NCI-H748 treated with DMSO at 0.1 percent for 48 hours (cell line): ENCODE data around the gene SYNPO.

Experiments used
- DNase-seq: peaks from one replicate; lab custom pipeline; 2025; lab: John Stamatoyannopoulos, UW

The SYNPO gene

DNA sequence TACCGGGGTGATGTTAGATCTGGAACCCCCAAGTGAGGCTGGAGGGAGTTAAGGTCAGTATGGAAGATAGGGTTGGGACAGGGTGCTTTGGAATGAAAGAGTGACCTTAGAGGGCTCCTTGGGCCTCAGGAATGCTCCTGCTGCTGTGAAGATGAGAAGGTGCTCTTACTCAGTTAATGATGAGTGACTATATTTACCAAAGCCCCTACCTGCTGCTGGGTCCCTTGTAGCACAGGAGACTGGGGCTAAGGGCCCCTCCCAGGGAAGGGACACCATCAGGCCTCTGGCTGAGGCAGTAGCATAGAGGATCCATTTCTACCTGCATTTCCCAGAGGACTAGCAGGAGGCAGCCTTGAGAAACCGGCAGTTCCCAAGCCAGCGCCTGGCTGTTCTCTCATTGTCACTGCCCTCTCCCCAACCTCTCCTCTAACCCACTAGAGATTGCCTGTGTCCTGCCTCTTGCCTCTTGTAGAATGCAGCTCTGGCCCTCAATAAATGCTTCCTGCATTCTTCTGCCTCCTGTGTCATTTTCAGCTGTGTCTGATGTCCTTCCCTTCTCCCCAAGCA is 18.3 kb downstream of the SYNPO start:
- no peak for DNase-seq

DNA sequence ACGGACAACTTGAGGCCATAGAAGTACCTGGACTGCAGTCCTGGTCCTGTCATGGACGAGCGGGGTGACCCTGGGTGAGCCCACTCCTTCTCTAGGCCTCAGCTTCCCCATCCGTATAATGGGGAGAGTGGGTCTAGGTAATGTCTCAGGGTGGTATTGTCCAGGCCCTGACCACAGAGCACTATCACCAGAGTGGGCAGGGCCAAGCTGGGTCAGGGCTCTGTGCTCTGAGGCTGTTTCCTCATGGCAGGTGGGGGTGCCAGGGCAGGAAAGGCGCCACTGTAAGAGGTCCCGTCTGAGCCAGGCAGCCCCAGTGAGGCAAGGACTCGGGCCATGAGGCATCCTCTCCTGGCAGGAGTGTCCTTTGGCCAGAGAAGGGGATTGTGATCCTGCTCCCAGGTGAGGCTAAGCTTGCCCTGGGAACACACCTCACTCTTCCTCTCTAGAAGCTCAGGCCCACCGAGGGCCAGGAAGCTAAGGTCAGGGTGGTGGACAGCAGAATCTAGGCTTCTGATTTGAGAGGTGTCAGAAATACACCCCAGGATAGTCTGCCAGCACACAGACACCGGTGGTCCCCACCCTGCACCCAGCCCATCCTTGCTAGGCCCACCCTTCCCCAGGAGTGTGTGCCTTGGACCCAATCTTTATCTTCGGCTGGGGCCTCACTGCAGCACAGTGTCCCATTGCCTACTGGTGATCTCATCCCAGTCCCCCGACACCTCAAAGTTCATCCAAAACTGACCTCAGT is 19.1 kb downstream of the SYNPO start:
- no peak for DNase-seq

DNA sequence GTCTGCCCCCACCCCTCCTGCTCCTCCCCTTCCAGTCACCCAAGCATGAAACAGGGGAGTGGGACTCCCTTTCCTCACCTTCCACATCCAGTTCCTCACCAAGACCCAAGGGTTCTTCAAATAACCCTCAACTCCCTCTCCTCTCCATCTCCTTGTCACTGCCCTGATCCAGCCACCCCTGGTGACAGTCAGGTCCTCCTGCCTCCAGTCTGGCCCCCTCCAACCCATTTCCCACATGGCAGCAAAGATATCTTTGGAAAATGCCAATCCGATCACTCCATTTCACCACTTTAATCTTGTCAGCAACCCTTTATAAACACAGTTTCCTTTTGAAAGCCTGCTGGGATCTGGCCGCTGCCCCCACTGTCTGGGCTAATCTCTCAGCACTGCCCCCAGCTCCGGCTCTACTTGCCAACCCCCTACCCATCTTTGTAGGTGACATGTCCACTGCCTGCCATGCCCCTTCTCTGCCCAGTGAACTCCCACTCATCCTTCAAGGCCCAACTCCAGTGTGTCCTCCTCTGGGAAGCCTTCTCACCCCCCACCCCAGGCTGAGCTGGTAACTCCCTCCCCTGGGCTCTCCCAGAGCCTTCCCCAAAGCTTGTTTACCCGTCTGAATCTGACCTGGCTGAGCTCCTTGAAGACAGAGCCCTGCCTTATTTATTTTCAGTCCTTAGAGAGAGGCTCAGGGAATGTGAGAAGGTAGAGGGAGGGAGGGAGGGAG is 19.8 kb downstream of the SYNPO start:
- no peak for DNase-seq

DNA sequence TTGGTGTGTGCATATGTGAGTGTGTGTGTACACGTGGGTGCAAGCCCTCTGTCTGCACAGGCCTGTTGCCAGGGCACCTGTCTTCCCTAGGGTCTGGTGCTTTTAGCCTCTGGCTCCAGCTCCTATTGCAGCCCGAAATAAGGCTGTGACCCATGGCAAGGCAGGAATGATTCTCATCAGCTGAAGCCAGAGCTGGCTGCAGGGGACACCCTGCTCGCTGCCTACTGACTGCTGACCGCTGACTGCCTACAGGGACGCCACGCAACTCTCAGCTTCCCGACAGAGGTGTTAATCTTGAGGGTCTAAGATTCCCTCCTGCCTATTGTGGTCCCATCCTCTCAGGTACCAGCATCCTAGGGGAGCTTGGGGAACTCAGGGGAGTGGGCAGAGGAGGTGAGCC is 20.6 kb downstream of the SYNPO start, which contains the start of gene MYOZ3:
MYOZ3 (plus strand) TSS at position 166 of the 400 bp plus-strand sequence. CDS start 1,691 bp downstream, outside the sequence.
- DNase-seq, result no peak

DNA sequence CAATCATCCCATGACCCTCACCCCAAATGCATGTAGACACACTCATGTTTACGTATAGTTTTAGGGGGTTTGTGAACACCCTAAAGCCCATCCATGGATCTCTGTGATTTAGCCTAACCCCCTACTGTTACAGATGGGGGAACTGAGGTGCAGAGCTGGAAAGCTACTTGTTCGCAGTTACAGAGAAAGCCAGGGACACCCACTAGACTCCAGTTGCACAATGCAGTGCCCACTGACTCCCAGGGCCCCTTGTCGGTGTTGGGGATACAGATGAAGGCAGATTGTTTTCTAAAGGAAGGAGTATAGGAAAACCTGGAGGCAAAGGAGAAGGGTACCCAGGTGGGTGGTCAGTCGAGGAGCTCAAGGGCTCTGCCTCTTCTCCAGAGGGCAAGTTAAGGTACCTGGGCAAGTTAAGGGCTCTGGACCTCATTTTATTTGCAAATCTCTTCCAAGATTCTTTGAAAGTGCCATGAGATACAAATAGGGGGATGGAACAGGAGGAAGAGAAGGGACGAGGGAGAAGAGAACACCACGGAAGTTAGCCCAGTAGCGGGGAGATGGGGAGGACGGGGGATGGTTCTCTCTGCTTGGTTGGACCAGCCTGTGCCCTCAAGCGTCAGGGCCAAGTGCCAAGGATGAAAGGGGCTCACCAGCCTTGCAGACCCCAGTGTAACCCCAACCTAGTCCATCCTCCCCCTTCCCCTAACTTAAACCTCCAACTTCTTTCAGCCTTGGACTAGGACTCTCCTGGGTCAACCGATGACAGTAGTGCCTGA is 21.5 kb downstream of the SYNPO start:
- DNase-seq, result no peak

DNA sequence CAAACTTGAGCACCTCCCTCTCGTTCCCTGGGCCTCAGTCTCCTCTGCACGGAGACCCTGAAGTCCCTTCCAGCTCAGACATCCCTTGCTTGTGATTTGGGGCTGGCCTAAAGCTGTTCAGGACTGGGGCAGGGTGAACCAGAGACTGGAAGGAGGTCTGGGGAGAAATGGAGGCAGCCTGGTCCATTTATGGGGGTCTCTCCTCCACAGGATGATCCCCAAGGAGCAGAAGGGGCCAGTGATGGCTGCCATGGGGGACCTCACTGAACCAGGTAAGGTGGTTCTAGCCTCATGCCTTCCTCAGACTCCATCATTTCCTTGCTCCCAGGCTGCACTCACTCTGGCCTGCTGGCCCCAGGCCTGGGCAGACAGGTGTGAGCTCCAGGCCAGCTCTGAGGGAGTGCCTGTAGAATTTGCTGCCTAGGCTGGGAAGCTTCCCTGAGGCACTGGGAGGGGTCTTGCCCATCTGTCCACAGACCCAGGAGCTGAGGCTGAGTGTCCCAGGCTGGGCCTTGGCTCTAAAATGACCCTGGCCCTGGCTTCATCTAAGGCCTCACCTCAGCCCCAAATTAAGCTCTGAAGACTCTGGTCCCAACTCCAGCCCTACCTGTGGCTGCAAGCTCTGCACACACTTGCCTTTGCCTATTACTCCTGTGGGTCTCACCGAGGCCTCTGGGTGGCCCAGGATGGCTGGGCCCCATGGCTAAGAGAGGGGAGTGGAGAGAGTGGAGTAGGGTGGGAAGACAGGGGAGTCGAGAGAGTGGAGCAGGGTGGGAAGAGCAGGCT is 22.5 kb downstream of the SYNPO start:
- DNase-seq, result no peak

DNA sequence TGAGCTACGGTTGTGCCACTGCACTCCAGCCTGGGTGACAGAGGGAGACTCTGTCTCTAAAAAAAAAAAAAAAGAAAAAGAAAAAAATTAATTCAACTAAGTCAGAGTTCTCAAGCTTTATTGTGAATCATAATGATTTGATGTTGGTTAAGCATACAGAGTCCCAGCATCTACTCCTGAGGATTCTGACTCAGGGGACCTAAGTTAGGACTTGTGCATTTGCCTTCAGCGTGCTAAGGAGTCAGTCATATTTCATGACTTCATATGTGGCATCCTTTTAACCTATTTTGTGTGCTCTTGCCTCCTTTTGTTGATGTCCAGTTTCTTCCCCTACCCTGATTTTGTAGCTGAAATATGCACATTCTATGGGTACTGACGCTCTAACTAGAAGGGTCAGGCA is 23.5 kb downstream of the SYNPO start:
- DNase-seq, result no peak

DNA sequence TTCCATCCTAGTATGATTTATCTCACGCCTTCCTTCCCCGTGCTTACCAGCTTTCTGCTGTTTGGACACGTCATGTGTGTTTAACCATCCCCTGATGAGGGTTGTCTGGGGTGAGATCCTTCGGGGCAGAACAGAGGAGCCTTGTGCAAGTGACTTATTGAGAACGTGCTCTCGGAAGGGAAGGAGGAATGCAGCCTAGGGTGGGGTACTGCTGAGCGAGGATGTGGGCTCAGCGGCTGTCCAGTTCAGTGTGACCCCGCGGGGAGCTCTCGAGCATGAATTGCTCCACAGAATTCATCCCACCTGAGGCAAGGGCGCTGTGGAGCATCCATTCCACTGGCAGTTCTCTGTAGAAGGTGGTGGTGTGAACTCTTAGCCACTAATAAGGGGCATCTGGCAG is 24.6 kb downstream of the SYNPO start:
- DNase-seq, result no peak

DNA sequence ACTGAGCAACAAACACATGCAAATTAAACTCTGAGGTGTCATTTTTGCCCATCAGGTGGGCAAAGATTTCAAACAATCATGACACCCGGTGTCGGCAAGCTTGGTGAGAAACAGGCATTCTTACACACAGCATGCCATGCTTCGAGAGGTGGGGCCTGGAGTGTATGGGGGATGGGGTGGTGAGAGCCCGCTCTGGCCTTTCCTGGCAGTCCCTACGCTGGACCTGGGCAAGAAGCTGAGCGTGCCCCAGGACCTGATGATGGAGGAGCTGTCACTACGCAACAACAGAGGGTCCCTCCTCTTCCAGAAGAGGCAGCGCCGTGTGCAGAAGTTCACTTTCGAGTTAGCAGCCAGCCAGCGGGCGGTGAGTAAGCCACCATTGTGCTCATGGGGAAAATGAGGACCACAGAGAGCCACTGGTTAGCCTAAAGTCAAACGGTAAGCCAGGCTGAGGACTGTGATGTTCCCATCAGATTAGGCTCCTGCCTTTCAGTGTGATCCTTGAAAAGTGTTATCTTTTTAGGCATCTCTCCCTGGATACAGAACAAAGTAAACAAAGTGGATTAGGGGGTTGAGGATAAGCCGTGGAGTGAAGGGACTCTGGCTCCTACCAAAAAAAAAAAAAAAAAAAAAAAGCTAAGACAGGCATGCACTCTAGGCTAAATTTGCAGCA is 30.0 kb downstream of the SYNPO start:
- DNase-seq, result no peak

DNA sequence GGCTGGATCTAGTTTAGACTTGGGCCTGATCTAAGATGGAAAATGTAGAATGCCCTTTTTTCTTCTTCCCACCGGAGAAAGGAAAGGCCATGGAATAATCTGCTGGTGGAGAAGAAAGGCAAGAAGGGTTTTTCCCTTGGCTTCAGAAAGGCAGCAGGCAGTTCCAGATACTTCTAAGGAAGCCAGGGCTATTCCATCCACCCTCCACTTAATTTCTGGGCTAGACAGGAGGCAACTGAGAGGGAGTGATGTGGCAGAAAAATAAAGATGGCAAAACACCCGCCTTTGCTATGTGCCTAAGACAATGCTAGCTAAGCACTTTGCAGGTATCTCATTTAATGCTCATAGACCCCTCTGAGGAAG is 30.5 kb downstream of the SYNPO start:
- no peak for DNase-seq

DNA sequence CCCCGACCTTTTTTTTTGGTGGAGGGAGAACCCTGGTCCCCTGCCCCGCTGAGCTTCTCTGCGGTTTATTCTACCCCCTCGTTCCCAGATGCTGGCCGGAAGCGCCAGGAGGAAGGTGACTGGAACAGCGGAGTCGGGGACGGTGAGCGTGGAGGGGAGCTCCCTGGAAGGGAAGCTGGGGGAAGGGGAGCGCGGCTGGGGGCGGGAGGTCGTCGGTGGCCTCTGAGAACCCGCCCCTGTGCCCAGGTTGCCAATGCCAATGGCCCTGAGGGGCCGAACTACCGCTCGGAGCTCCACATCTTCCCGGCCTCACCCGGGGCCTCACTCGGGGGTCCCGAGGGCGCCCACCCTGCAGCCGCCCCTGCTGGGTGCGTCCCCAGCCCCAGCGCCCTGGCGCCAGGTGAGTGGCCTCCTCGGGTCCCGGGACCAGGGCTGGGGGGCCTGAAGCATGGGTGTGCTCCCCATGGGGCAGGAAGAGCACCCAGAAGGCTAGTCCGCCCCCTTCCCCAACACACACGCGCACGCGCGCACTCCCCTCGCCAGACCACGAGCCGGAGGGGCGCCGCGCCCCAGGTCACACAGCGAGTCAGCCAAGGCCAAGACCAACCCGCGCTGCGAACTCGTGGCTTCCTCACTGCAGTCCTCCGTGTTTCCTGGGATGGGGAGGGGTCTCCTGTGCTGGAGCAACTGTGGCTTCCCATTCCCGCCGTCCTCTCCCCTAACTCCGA is 31.2 kb downstream of the SYNPO start:
- no peak for DNase-seq

DNA sequence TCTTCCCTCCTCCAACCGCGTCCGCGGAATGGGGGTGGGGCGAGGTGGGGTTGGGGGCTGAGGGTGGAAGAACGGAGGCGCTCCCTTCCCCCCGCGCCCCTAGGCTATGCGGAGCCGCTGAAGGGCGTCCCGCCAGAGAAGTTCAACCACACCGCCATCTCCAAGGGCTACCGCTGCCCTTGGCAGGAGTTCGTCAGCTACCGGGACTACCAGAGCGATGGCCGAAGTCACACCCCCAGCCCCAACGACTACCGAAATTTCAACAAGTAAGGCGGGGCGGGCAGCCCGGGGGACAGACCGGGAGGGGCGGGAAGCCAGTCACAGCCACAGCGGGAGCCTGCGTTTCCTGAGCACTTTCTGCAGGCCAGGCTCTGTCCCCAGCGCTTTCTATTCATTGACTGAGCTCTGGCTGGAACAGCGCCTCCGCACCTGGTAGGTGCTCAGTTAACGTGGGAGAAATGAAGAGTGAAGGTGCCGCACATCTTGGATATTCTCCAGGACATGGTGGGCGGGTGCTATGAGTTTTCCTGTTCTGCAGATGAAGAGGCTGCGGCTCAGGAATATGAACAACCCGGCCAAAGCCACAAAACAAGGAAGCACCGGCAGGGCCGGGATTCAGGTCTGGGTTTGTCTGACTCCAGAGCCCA is 31.9 kb downstream of the SYNPO start:
- DNase-seq, result no peak

DNA sequence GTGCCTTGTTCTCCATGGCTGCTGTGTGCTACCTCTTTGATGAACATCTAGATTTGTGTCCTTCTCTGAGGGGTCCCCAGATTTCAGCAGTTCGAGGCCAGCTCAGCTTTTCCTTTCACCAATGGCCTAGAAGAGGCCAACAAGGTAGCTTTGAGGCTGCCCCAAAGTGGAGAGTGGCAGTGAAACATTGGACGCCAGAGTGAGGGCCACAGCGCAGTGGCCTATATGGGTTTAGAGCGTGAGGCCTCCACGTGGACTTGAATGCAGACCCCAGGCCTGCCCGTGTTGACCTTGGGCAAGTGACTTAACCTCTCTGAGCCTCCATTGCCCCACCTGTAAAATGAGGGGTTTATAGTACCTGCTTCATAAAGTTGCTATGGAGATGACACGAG is 32.4 kb downstream of the SYNPO start:
- no peak for DNase-seq

DNA sequence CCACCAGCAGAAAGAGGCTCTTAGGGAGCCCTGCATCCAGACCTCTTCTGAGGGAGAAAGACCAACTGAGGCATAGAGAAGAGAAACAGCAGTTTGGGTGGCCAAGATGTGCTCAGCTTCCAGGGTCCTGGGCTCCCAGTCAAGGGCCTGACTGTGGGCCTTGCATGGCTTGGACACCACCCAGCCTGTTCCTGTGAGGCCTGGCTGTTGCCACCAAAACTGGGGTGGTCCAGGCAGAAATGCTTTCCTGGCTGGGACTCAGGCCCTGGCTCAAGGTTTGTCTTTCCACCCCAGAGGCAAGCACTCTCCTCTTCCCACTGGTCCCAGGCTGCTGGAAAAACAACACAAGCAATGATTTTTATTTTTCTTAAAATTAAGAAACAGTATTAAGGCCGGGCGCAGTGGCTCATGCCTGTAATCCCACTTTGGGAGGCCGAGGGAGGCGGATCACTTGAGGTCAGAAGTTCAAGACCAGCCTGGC is 33.9 kb downstream of the SYNPO start:
- no peak for DNase-seq

DNA sequence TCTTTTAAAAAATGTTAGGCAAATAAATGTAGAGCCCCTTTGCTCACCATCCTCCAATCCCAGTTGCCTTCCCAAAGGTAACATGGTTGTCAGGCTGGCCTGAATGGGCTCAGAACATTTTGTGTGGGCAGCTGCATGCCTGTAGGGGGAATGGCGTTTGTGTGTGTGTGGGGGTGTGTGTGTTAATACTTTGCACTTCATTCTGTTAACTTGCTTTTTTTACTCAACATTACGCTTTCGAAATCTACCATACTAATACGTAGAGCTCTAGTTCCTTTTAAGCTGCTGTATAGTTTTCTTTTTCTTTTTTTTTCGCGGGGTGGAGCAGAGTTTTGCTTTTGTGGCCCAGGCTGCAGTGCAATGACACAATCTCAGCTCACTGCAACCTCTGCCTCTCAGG is 34.6 kb downstream of the SYNPO start:
- no peak for DNase-seq

DNA sequence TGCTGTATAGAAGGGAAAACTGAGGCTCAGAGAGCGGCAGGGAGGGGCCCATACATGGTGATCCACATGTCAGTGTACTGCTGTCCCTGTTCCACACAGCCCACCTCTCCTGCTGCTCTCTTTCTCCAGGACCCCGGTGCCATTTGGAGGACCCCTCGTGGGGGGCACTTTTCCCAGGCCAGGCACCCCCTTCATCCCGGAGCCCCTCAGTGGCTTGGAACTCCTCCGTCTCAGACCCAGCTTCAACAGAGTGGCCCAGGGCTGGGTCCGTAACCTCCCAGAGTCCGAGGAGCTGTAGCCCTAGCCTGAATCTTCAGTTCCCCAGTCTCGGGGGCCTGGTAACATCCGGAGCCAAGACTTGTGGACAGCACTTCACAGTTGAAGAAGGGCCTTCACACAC is 36.1 kb downstream of the SYNPO start:
- DNase-seq, result no peak

DNA sequence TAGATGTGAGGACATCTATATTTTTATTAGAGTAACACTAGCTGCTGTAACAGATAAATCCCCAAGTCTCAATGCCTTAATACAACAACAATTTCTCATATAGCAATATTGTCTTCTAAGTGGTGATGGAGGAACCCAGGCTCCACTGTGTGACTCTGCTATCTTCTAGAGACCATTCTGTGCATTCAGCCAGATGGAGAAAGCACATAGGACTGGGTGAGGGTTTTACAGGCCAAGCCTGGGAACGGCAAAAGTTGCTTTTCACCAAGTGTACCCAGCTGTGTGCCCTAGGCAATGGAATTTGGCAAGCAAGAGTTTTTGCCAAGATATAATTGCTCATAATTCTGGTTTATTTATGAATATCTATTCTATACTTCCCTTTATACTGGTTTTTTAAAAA is 48.7 kb downstream of the SYNPO start:
- DNase-seq, result no peak

DNA sequence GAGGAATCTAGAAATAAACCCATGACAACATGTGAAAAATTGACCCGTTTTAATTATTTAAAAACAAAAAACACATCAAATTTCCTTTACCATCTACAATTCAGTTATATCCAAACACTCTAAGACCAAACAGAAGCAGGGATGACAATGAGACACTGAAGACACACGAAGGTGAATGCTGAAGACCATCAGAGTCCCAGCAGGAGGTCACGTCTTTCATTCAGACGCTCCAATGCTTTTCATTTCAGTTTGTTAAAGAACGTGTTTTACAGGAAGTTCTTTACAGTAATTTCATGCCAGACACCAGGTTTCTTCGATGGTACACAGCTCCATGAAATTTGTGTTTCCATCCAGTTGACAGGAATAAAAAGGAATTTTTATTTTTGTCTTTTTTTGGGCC is 50.3 kb downstream of the SYNPO start:
- no peak for DNase-seq

DNA sequence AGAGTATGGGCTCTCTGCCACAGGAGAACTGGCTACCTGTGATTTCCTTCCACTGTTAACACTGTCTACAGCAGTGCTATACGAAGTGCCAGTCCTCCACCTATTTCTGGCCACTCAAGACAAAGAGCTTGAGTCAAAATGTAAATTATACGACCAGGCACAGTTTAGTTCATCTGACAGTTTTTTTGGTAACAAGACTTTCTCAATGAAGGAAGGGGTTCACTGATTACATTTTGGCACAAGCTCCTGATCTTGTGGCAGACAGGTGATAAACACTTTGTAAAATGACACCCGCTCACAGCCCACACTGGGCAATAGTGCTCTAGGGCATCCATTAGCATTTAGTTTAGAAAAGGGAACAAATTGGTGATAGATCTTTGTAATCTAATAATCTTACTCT is 51.8 kb downstream of the SYNPO start:
- no peak for DNase-seq

DNA sequence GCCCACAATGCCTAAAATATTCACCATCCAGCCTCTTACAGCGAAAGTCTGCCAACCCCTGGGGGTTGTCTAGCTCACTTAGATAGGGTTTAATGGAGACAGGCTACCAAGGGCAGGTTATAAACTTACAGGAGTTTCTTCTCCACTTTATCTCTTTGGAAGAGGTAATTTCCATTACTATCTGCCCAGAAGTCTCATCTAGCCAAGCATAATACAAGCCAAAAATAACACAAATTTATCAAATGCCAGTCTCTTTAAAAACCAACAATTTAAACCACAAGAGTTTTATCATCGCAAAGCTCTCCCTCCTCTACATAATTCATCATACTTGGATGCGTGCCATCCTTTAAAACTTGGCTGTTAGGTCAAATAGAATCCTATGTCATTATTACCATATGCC is 54.2 kb downstream of the SYNPO start:
- no peak for DNase-seq
